ENCODE results near the gene CATSPER4. TPM values are rescaled to one million over a fixed set of nuclear protein-coding genes. Genes with fewer than 3 reads are reported as not detected.

CATSPER4 gene
- total RNA-seq (not detected), polyA plus RNA-seq (not detected)

DNA sequence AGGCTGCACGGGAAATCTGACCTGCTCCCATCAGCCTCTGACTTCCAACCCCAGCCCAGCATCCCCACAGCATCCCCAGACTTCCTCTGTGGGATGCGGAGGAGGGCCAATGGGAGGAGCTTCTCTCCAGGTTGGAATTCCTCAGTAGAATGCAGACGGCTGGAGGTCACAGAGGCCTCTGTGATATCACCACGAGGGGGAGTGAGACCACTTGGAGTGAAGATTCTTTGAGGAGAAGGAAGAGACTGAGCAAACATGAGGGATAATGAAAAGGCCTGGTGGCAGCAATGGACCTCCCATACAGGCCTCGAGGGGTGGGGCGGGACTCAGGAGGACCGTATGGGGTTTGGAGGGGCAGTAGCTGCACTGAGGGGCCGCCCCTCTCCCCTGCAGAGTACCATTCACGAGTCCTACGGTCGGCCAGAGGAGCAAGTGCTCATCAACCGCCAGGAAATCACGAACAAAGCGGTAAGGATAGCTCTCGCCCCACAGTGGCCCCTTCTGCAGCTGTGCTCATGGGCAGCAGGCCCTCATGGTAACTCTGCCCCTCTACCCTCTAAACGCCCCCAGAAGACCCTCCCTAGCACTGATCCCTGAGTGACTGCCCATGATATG is at the start of gene CATSPER4:
CATSPER4 (plus strand) TSS at position 230 of the 615 bp plus-strand sequence; CDS start at position 256, 26 bp downstream.
- Mint-ChIP-seq H3K27me3 (no peaks in the 10 kb centered on the region), H3K27ac (peak within 1 kb of the TSS in 4 of 7 donors; percentile 36 to 88 (median 66)), H3K4me3 (no peak within 1 kb of the TSS), H3K36me3 (no peaks in the 10 kb centered on the region), H3K4me1 (peaks cover 6 to 30% (median 14%) of the 10 kb centered on the region in 4 donors), H3K9me3 (peaks cover 0 to 1% (median 0%) of the 10 kb centered on the region in 8 donors)
- Histone ChIP-seq H3K4me3 (ENCODE audit: low read length in 2 of 2) (no peak within 1 kb of the TSS), H3K27ac (ENCODE audit: low read depth, low read length) (no peak within 1 kb of the TSS), H3K36me3 (ENCODE audit: insufficient read depth, low read length) (no peaks in the 10 kb centered on the region), H3K4me1 (ENCODE audit: insufficient read depth, low read length) (peaks cover 7% of the 10 kb centered on the region), H3K27me3 (ENCODE audit: insufficient read depth, low read length) (no peaks in the 10 kb centered on the region), H3K9me3 (ENCODE audit: control insufficient read depth in 1 of 2, low read length in 2 of 2) (no peaks in the 10 kb centered on the region)
- CTCF ChIA-PET (ENCODE audit: partially characterized antibody), result interaction anchor here (0.9 to 4.6 kb wide), 7 partner anchors 9 to 227 kb away, joined by 3 to 37 read pairs (median 4); partner anchors contain the start of genes CEP85 and ZNF593
- POLR2A ChIA-PET (ENCODE audit: partially characterized antibody), result no interaction called here
- peak in 4 of 5 donors; percentile 13 to 33 (median 18) for DNase-seq
- intact Hi-C loops (cut with micrococcal nuclease), result loop anchor here (1.0 kb wide), 1 partner anchor 44 kb away; the partner anchor contains the start of gene CEP85

DNA sequence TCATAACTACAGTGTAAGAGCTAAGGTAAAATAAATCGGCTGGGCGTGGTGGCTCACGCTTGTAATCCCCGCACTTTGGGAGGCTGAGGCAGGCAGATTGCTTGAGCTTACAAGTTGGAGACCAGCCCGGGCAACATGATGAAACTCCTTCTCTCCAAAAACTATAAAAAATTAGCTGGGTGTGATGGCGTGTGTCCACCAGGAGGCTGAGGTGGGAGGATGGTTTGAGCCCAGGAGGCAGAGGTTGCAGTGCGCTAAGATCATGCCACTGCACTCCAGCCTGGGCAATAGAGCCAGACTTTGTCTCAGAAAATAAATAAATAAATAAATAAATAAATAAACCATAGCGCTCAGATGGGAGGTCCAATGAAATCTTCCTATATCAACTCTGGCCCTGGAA is 48.2 kb upstream of the CATSPER4 start:
- H3K9me3 Mint-ChIP-seq, result no peaks in the 10 kb centered on the region
- H3K27ac Mint-ChIP-seq, result no peak overlapping the region
- CTCF ChIA-PET (ENCODE audit: partially characterized antibody), result interaction anchor here (1.1 to 12.7 kb wide), 8 partner anchors 16 to 275 kb away, joined by 3 to 296 read pairs (median 4); partner anchors contain the start of genes CEP85, PDIK1L and ZNF593
- peaks cover 18% of the 10 kb centered on the region for H3K4me1 ChIP-seq (ENCODE audit: insufficient read depth, low read length)
- no peak overlapping the region for H3K4me3 ChIP-seq (ENCODE audit: low read length in 2 of 2)
- H3K4me3 Mint-ChIP-seq, result no peak overlapping the region
- intact Hi-C loops (cut with micrococcal nuclease), result no loop called here
- no peak overlapping the region for H3K27ac ChIP-seq (ENCODE audit: low read depth, low read length)
- H3K36me3 Mint-ChIP-seq, result no peaks in the 10 kb centered on the region
- POLR2A ChIA-PET (ENCODE audit: partially characterized antibody), result interaction anchor here (0.6 to 4.1 kb wide), 5 partner anchors 15 to 758 kb away, joined by 3 to 48 read pairs (median 3); partner anchors contain the start of genes GPATCH3 and PDIK1L
- no peaks in the 10 kb centered on the region for H3K27me3 ChIP-seq (ENCODE audit: insufficient read depth, low read length)
- H3K27me3 Mint-ChIP-seq, result peaks cover 2 to 3% of the 10 kb centered on the region in 2 donors
- no peaks in the 10 kb centered on the region for H3K36me3 ChIP-seq (ENCODE audit: insufficient read depth, low read length)
- no peaks in the 10 kb centered on the region for H3K9me3 ChIP-seq (ENCODE audit: control insufficient read depth in 1 of 2, low read length in 2 of 2)
- DNase-seq, result no peak
- H3K4me1 Mint-ChIP-seq, result peaks cover 11 to 15% (median 13%) of the 10 kb centered on the region in 4 donors

DNA sequence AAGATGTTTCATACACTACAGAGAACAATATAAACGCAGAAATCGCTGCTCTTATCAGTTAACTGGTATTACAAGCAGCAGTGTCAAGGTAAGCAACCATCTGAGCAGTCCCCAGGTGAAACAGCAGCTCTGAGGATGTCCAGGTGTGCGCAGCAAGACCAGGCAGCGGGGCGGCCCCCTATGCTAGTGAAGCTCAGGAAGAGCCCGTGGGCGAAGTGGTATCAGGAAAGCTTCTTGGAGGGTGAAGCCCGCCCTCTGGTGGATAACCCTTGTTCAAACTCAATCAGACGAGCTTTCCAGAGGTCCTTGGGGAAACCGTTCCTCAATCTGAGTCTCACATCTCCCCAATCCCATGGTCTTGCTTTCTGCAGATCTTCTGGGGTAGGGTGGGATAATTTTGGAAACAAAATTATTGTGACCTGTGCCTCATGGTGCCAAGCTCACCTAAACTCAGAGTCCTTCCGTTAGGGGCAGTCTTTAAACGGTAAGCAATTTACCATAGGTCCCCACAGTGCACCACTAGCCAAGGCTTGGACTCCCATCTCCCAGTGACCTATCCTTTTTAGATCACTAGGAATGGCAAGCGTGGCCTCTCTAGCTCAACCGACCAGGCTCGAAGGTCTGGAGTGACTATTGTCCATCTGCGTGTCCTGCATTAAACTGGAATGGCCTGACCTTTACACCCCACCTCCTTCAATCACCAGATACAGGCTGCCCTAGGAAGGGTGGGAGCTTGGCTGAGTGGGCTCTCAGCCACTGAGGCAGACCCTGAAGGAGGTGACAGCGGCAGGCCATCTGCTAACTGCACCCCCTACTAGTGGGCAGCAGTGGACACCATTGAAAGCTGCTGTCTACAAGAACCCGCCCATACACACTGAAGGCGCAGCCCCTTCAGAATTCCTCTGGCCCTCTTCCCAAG is 45.1 kb upstream of the CATSPER4 start:
- Histone ChIP-seq H3K27ac (ENCODE audit: low read depth, low read length) (no peak overlapping the region), H3K4me3 (ENCODE audit: low read length in 2 of 2) (no peak overlapping the region), H3K36me3 (ENCODE audit: insufficient read depth, low read length) (no peaks in the 10 kb centered on the region), H3K4me1 (ENCODE audit: insufficient read depth, low read length) (peaks cover 8% of the 10 kb centered on the region), H3K27me3 (ENCODE audit: insufficient read depth, low read length) (no peaks in the 10 kb centered on the region), H3K9me3 (ENCODE audit: control insufficient read depth in 1 of 2, low read length in 2 of 2) (no peaks in the 10 kb centered on the region)
- Mint-ChIP-seq H3K9me3 (no peaks in the 10 kb centered on the region), H3K4me3 (peak overlapping the region in 2 of 8 donors; percentile 58 to 66), H3K27ac (peak overlapping the region in 2 of 7 donors; percentile 22 to 36), H3K27me3 (peaks cover 6 to 8% of the 10 kb centered on the region in 2 donors), H3K36me3 (no peaks in the 10 kb centered on the region), H3K4me1 (peaks cover 4 to 7% (median 5%) of the 10 kb centered on the region in 4 donors)
- intact Hi-C loops (cut with micrococcal nuclease), result loop anchor here (1.0 to 5.0 kb wide), 5 partner anchors 19 to 248 kb away; no protein-coding TSS in a partner anchor
- CTCF ChIA-PET (ENCODE audit: partially characterized antibody), result interaction anchor here (0.6 to 12.7 kb wide), 31 partner anchors 9 to 313 kb away, joined by 3 to 296 read pairs (median 5); partner anchors contain the start of genes CEP85, PDIK1L and ZNF593
- DNase-seq, result peak; percentile 70 to 76 (median 72)
- POLR2A ChIA-PET (ENCODE audit: partially characterized antibody), result interaction anchor here (0.6 to 4.1 kb wide), 11 partner anchors 18 to 131 kb away, joined by 3 to 48 read pairs (median 6); partner anchors contain the start of genes CEP85 and PDIK1L

DNA sequence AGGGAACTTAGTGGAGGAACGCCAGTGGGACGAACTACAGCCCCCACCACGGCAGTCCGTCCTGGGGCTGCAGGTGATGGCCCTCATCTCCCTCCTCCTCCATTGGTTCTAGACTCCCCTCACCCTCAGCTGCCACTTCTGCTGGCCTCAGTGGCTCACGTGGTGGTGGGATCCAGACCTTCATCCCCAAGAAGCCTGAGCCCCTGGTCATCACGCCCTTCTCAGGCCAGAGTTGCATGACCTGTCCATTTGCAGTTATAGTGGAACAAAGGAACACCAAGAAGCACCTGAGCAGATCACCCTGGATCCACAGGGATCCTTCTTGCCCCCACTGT is 44.5 kb upstream of the CATSPER4 start:
- Histone ChIP-seq H3K9me3 (ENCODE audit: control insufficient read depth in 1 of 2, low read length in 2 of 2) (no peaks in the 10 kb centered on the region), H3K4me3 (ENCODE audit: low read length in 2 of 2) (no peak overlapping the region), H3K27me3 (ENCODE audit: insufficient read depth, low read length) (no peaks in the 10 kb centered on the region), H3K27ac (ENCODE audit: low read depth, low read length) (no peak overlapping the region), H3K4me1 (ENCODE audit: insufficient read depth, low read length) (peaks cover 8% of the 10 kb centered on the region), H3K36me3 (ENCODE audit: insufficient read depth, low read length) (no peaks in the 10 kb centered on the region)
- ChIA-PET CTCF (ENCODE audit: partially characterized antibody) (interaction anchor here (1.2 to 12.7 kb wide), 20 partner anchors 17 to 272 kb away, joined by 3 to 296 read pairs (median 5); partner anchors contain the start of genes CEP85, PDIK1L and ZNF593), POLR2A (ENCODE audit: partially characterized antibody) (interaction anchor here (0.6 to 4.1 kb wide), 6 partner anchors 19 to 130 kb away, joined by 3 to 48 read pairs (median 10); no protein-coding TSS in a partner anchor)
- Mint-ChIP-seq H3K27ac (no peak overlapping the region), H3K27me3 (peaks cover 6 to 8% of the 10 kb centered on the region in 2 donors), H3K4me3 (no peak overlapping the region), H3K4me1 (peaks cover 4 to 7% (median 5%) of the 10 kb centered on the region in 4 donors), H3K36me3 (no peaks in the 10 kb centered on the region), H3K9me3 (no peaks in the 10 kb centered on the region)
- DNase-seq, result no peak
- intact Hi-C loops (cut with micrococcal nuclease), result loop anchor here (1.0 to 5.0 kb wide), 5 partner anchors 18 to 249 kb away; no protein-coding TSS in a partner anchor

DNA sequence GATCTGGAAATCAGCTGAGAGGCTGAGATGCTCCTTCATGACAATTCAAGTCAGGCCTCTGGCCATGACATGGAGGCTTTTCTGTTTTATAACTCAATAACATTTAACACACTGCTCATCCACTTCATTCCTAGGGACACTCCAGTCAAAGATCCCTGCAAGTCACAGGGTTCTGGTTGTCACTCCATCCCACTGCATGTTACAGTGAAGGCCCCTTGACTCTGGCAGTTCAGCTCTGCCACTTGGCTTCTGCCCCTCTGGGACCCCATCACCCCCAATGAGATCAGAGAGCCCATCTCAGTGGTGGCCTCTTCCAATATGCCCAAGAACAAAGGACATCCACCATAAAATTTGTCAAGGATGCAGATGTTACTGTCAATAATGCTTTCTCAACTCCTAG is 41.5 kb upstream of the CATSPER4 start:
- Histone ChIP-seq H3K36me3 (ENCODE audit: insufficient read depth, low read length) (no peaks in the 10 kb centered on the region), H3K27me3 (ENCODE audit: insufficient read depth, low read length) (no peaks in the 10 kb centered on the region), H3K4me1 (ENCODE audit: insufficient read depth, low read length) (peaks cover 8% of the 10 kb centered on the region), H3K9me3 (ENCODE audit: control insufficient read depth in 1 of 2, low read length in 2 of 2) (no peaks in the 10 kb centered on the region), H3K27ac (ENCODE audit: low read depth, low read length) (no peak overlapping the region), H3K4me3 (ENCODE audit: low read length in 2 of 2) (no peak overlapping the region)
- DNase-seq, result no peak
- CTCF ChIA-PET (ENCODE audit: partially characterized antibody), result no interaction called here
- H3K27me3 Mint-ChIP-seq, result peaks cover 12 to 13% of the 10 kb centered on the region in 2 donors
- POLR2A ChIA-PET (ENCODE audit: partially characterized antibody), result no interaction called here
- no peak overlapping the region for H3K27ac Mint-ChIP-seq
- H3K9me3 Mint-ChIP-seq, result no peaks in the 10 kb centered on the region
- peaks cover 4 to 7% (median 5%) of the 10 kb centered on the region in 4 donors for H3K4me1 Mint-ChIP-seq
- no peaks in the 10 kb centered on the region for H3K36me3 Mint-ChIP-seq
- H3K4me3 Mint-ChIP-seq, result no peak overlapping the region
- intact Hi-C loops (cut with micrococcal nuclease), result loop anchor here (5.0 kb wide), 1 partner anchor 252 kb away; no protein-coding TSS in a partner anchor

DNA sequence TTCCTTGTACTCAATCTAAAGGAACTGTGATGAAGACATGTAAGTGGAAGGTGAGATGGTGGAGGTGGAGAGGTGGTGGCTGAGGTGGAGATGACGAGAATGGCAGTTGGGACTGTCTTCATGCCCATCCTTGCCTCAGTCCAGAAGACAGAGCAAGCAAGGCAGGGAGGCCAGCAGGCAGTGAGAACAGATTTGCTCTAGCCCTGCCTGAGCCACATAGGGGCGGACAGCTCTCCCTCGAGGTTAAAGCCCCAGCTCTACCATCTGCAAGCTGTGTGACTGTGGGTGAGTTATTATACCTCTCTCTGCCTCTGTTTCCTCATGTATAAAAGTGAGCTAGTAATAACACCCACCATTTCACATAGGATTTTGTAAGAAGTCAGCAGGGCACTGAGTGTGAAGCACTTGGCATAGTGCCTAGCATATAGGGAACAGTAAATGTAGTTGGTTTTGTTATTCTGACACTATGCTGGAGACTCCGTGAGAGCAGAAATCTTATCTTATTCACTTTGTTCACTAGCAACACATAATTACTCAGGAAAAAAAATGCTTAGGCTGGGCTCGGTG is 36.4 kb upstream of the CATSPER4 start:
- peaks cover 22 to 28% of the 10 kb centered on the region in 2 donors for H3K27me3 Mint-ChIP-seq
- no peaks in the 10 kb centered on the region for H3K9me3 ChIP-seq (ENCODE audit: control insufficient read depth in 1 of 2, low read length in 2 of 2)
- DNase-seq, result no peak

More for the DNA sequence above, 36.4 kb upstream of the CATSPER4 start:
- no peaks in the 10 kb centered on the region for H3K27me3 ChIP-seq (ENCODE audit: insufficient read depth, low read length)
- Mint-ChIP-seq H3K4me1 (peaks cover 0 to 6% (median under 1%) of the 10 kb centered on the region in 4 donors), H3K9me3 (no peaks in the 10 kb centered on the region), H3K36me3 (no peaks in the 10 kb centered on the region), H3K4me3 (no peak overlapping the region), H3K27ac (no peak overlapping the region)
- H3K27ac ChIP-seq (ENCODE audit: low read depth, low read length), result no peak overlapping the region
- H3K36me3 ChIP-seq (ENCODE audit: insufficient read depth, low read length), result no peaks in the 10 kb centered on the region
- CTCF ChIA-PET (ENCODE audit: partially characterized antibody), result interaction anchor here (0.6 to 2.3 kb wide), 5 partner anchors 9 to 243 kb away, joined by 3 to 6 read pairs (median 4); partner anchors contain the start of genes C1orf232 and ZNF593
- POLR2A ChIA-PET (ENCODE audit: partially characterized antibody), result no interaction called here
- H3K4me1 ChIP-seq (ENCODE audit: insufficient read depth, low read length), result no peaks in the 10 kb centered on the region
- H3K4me3 ChIP-seq (ENCODE audit: low read length in 2 of 2), result no peak overlapping the region
- intact Hi-C loops (cut with micrococcal nuclease), result no loop called here
